Measurements from ENCODE around the gene KCNJ8.

KCNJ8 gene

GRCh38 chr12:21769307-21769706 lies 5.2 kb downstream of the KCNJ8 start:
- POLR2A ChIA-PET, result no interaction called here
- no peak overlapping the region for H3K27ac ChIP-seq (ENCODE audit: insufficient read depth in 1 of 2, low read depth in 1 of 2, low read length in 2 of 2, poor library complexity in 1 of 2, severe bottlenecking in 2 of 2)
- no peak overlapping the region for H3K4me3 ChIP-seq (ENCODE audit: control insufficient read depth in 1 of 7, extremely low read depth in 1 of 7, insufficient read depth in 4 of 7, low read depth in 2 of 7, low read length in 6 of 7)
- CTCF ChIA-PET, result interaction anchor here (1.5 kb wide), 1 partner anchor 16 kb away, joined by 3 read pairs; no protein-coding TSS in a partner anchor
- no peaks in the 10 kb centered on the region for H3K9me3 ChIP-seq (ENCODE audit: control extremely low read depth in 1 of 5, control insufficient read depth in 4 of 5, insufficient read depth in 2 of 5, low read depth in 1 of 5, low read length in 4 of 5)
- no peak for DNase-seq
- WGBS (ENCODE audit: insufficient coverage), result 80% methylated on average over 1 of the region's 2 CpGs
- H3K4me1 ChIP-seq (ENCODE audit: control extremely low read depth in 1 of 4, control insufficient read depth in 4 of 4, insufficient read depth in 4 of 4, low read length in 3 of 4), result peaks cover 0 to 11% (median 4%) of the 10 kb centered on the region in 4 experiments
- H3K27me3 ChIP-seq (replicated peaks in 2 of 5; ENCODE audit: control insufficient read depth in 4 of 5, insufficient read depth in 5 of 5, low read length in 4 of 5), result peaks cover 0 to 17% (median 7%) of the 10 kb centered on the region in 5 experiments
- peaks cover 0 to 3% (median 0%) of the 10 kb centered on the region in 4 experiments for H3K36me3 ChIP-seq (ENCODE audit: control insufficient read depth in 4 of 4, insufficient read depth in 4 of 4, low read length in 3 of 4)

GRCh38 chr12:21766403-21766802 lies 8.1 kb downstream of the KCNJ8 start:
- Histone ChIP-seq H3K36me3 (ENCODE audit: control insufficient read depth in 4 of 4, insufficient read depth in 4 of 4, low read length in 3 of 4) (peaks cover 0 to 3% (median 0%) of the 10 kb centered on the region in 4 experiments), H3K27ac (ENCODE audit: insufficient read depth in 1 of 2, low read depth in 1 of 2, low read length in 2 of 2, poor library complexity in 1 of 2, severe bottlenecking in 2 of 2) (no peak overlapping the region), H3K4me1 (ENCODE audit: control extremely low read depth in 1 of 4, control insufficient read depth in 4 of 4, insufficient read depth in 4 of 4, low read length in 3 of 4) (no peaks in the 10 kb centered on the region), H3K9me3 (ENCODE audit: control extremely low read depth in 1 of 5, control insufficient read depth in 4 of 5, insufficient read depth in 2 of 5, low read depth in 1 of 5, low read length in 4 of 5) (no peaks in the 10 kb centered on the region), H3K4me3 (ENCODE audit: control insufficient read depth in 1 of 7, extremely low read depth in 1 of 7, insufficient read depth in 4 of 7, low read depth in 2 of 7, low read length in 6 of 7) (no peak overlapping the region), H3K27me3 (replicated peaks in 2 of 5; ENCODE audit: control insufficient read depth in 4 of 5, insufficient read depth in 5 of 5, low read length in 4 of 5) (peaks cover 0 to 3% (median 0%) of the 10 kb centered on the region in 5 experiments)
- ChIA-PET POLR2A (no interaction called here), CTCF (no interaction called here)
- DNase-seq, result no peak
- 90% methylated on average over 2 of the region's 2 CpGs for WGBS (ENCODE audit: insufficient coverage)

GRCh38 chr12:21764950-21765349 lies 9.6 kb downstream of the KCNJ8 start:
- H3K4me3 ChIP-seq (ENCODE audit: control insufficient read depth in 1 of 7, extremely low read depth in 1 of 7, insufficient read depth in 4 of 7, low read depth in 2 of 7, low read length in 6 of 7), result no peak overlapping the region
- WGBS (ENCODE audit: insufficient coverage), result 98% methylated on average over 4 of the region's 4 CpGs
- no peak overlapping the region for H3K27ac ChIP-seq (ENCODE audit: insufficient read depth in 1 of 2, low read depth in 1 of 2, low read length in 2 of 2, poor library complexity in 1 of 2, severe bottlenecking in 2 of 2)
- no peak for DNase-seq
- ChIA-PET POLR2A (no interaction called here), CTCF (interaction anchor here (1.0 to 1.2 kb wide), 2 partner anchors 13 to 225 kb away, joined by 3 to 4 read pairs; no protein-coding TSS in a partner anchor)
- no peaks in the 10 kb centered on the region for H3K36me3 ChIP-seq (ENCODE audit: control insufficient read depth in 4 of 4, insufficient read depth in 4 of 4, low read length in 3 of 4)
- peaks cover 0 to 5% (median 0%) of the 10 kb centered on the region in 5 experiments for H3K27me3 ChIP-seq (replicated peaks in 2 of 5; ENCODE audit: control insufficient read depth in 4 of 5, insufficient read depth in 5 of 5, low read length in 4 of 5)
- no peaks in the 10 kb centered on the region for H3K9me3 ChIP-seq (ENCODE audit: control extremely low read depth in 1 of 5, control insufficient read depth in 4 of 5, insufficient read depth in 2 of 5, low read depth in 1 of 5, low read length in 4 of 5)
- no peaks in the 10 kb centered on the region for H3K4me1 ChIP-seq (ENCODE audit: control extremely low read depth in 1 of 4, control insufficient read depth in 4 of 4, insufficient read depth in 4 of 4, low read length in 3 of 4)

- DNase-seq, result no peak
- CTCF ChIA-PET, result interaction anchor here (1.0 kb wide), 1 partner anchor 14 kb away, joined by 3 read pairs; no protein-coding TSS in a partner anchor
- no peak overlapping the region for H3K4me3 ChIP-seq (ENCODE audit: control insufficient read depth in 1 of 7, extremely low read depth in 1 of 7, insufficient read depth in 4 of 7, low read depth in 2 of 7, low read length in 6 of 7)
- H3K4me1 ChIP-seq (ENCODE audit: control extremely low read depth in 1 of 4, control insufficient read depth in 4 of 4, insufficient read depth in 4 of 4, low read length in 3 of 4), result no peaks in the 10 kb centered on the region
- H3K9me3 ChIP-seq (ENCODE audit: control extremely low read depth in 1 of 5, control insufficient read depth in 4 of 5, insufficient read depth in 2 of 5, low read depth in 1 of 5, low read length in 4 of 5), result no peaks in the 10 kb centered on the region
- WGBS (ENCODE audit: insufficient coverage), result 100% methylated on average over 1 of the region's 2 CpGs
- H3K27ac ChIP-seq (ENCODE audit: insufficient read depth in 1 of 2, low read depth in 1 of 2, low read length in 2 of 2, poor library complexity in 1 of 2, severe bottlenecking in 2 of 2), result no peak overlapping the region
- no peaks in the 10 kb centered on the region for H3K36me3 ChIP-seq (ENCODE audit: control insufficient read depth in 4 of 4, insufficient read depth in 4 of 4, low read length in 3 of 4)
- POLR2A ChIA-PET, result no interaction called here
- peaks cover 0 to 5% (median 0%) of the 10 kb centered on the region in 5 experiments for H3K27me3 ChIP-seq (replicated peaks in 2 of 5; ENCODE audit: control insufficient read depth in 4 of 5, insufficient read depth in 5 of 5, low read length in 4 of 5)
Observed at GRCh38 chr12:21764065-21764464, 10.4 kb downstream of the KCNJ8 start.

- no peak for DNase-seq
- H3K27me3 ChIP-seq (replicated peaks in 2 of 5; ENCODE audit: control insufficient read depth in 4 of 5, insufficient read depth in 5 of 5, low read length in 4 of 5), result peaks cover 0 to 5% (median 0%) of the 10 kb centered on the region in 5 experiments
- ChIA-PET POLR2A (no interaction called here), CTCF (interaction anchor here (1.1 kb wide), 1 partner anchor 9 kb away, joined by 3 read pairs; no protein-coding TSS in a partner anchor)
- no peaks in the 10 kb centered on the region for H3K36me3 ChIP-seq (ENCODE audit: control insufficient read depth in 4 of 4, insufficient read depth in 4 of 4, low read length in 3 of 4)
- H3K4me3 ChIP-seq (ENCODE audit: control insufficient read depth in 1 of 7, extremely low read depth in 1 of 7, insufficient read depth in 4 of 7, low read depth in 2 of 7, low read length in 6 of 7), result no peak overlapping the region
- no peaks in the 10 kb centered on the region for H3K4me1 ChIP-seq (ENCODE audit: control extremely low read depth in 1 of 4, control insufficient read depth in 4 of 4, insufficient read depth in 4 of 4, low read length in 3 of 4)
- no peak overlapping the region for H3K27ac ChIP-seq (ENCODE audit: insufficient read depth in 1 of 2, low read depth in 1 of 2, low read length in 2 of 2, poor library complexity in 1 of 2, severe bottlenecking in 2 of 2)
- H3K9me3 ChIP-seq (ENCODE audit: control extremely low read depth in 1 of 5, control insufficient read depth in 4 of 5, insufficient read depth in 2 of 5, low read depth in 1 of 5, low read length in 4 of 5), result no peaks in the 10 kb centered on the region
- WGBS (ENCODE audit: insufficient coverage), result 100% methylated on average over 2 of the region's 2 CpGs
Observed at GRCh38 chr12:21763531-21763930, 11.0 kb downstream of the KCNJ8 start.

- Histone ChIP-seq H3K4me1 (ENCODE audit: control extremely low read depth in 1 of 4, control insufficient read depth in 4 of 4, insufficient read depth in 4 of 4, low read length in 3 of 4) (no peaks in the 10 kb centered on the region), H3K9me3 (ENCODE audit: control extremely low read depth in 1 of 5, control insufficient read depth in 4 of 5, insufficient read depth in 2 of 5, low read depth in 1 of 5, low read length in 4 of 5) (no peaks in the 10 kb centered on the region), H3K27ac (ENCODE audit: insufficient read depth in 1 of 2, low read depth in 1 of 2, low read length in 2 of 2, poor library complexity in 1 of 2, severe bottlenecking in 2 of 2) (no peak overlapping the region), H3K4me3 (ENCODE audit: control insufficient read depth in 1 of 7, extremely low read depth in 1 of 7, insufficient read depth in 4 of 7, low read depth in 2 of 7, low read length in 6 of 7) (no peak overlapping the region), H3K36me3 (ENCODE audit: control insufficient read depth in 4 of 4, insufficient read depth in 4 of 4, low read length in 3 of 4) (no peaks in the 10 kb centered on the region), H3K27me3 (replicated peaks in 2 of 5; ENCODE audit: control insufficient read depth in 4 of 5, insufficient read depth in 5 of 5, low read length in 4 of 5) (peaks cover 0 to 5% (median 0%) of the 10 kb centered on the region in 5 experiments)
- CTCF ChIA-PET, result no interaction called here
- POLR2A ChIA-PET, result no interaction called here
- WGBS (ENCODE audit: insufficient coverage), result 98% methylated on average over 5 of the region's 5 CpGs
- DNase-seq, result no peak
Observed at GRCh38 chr12:21759737-21760136, 14.8 kb downstream of the KCNJ8 start.

- WGBS (ENCODE audit: insufficient coverage), result 100% methylated on average over 1 of the region's 2 CpGs
- POLR2A ChIA-PET, result no interaction called here
- no peak overlapping the region for H3K27ac ChIP-seq (ENCODE audit: insufficient read depth in 1 of 2, low read depth in 1 of 2, low read length in 2 of 2, poor library complexity in 1 of 2, severe bottlenecking in 2 of 2)
- H3K4me1 ChIP-seq (ENCODE audit: control extremely low read depth in 1 of 4, control insufficient read depth in 4 of 4, insufficient read depth in 4 of 4, low read length in 3 of 4), result no peaks in the 10 kb centered on the region
- H3K9me3 ChIP-seq (ENCODE audit: control extremely low read depth in 1 of 5, control insufficient read depth in 4 of 5, insufficient read depth in 2 of 5, low read depth in 1 of 5, low read length in 4 of 5), result no peaks in the 10 kb centered on the region
- CTCF ChIA-PET, result no interaction called here
- no peak for DNase-seq
- H3K4me3 ChIP-seq (ENCODE audit: control insufficient read depth in 1 of 7, extremely low read depth in 1 of 7, insufficient read depth in 4 of 7, low read depth in 2 of 7, low read length in 6 of 7), result no peak overlapping the region
- no peaks in the 10 kb centered on the region for H3K36me3 ChIP-seq (ENCODE audit: control insufficient read depth in 4 of 4, insufficient read depth in 4 of 4, low read length in 3 of 4)
- H3K27me3 ChIP-seq (replicated peaks in 2 of 5; ENCODE audit: control insufficient read depth in 4 of 5, insufficient read depth in 5 of 5, low read length in 4 of 5), result peaks cover 0 to 6% (median 0%) of the 10 kb centered on the region in 5 experiments
Observed at GRCh38 chr12:21757735-21758134, 16.8 kb downstream of the KCNJ8 start.

Measured in common myeloid progenitor, CD34-positive (primary cell).